SH-SY5Y (cell line): ENCODE results near the gene PLD5.

Experiments
- GATA2 ChIP-seq: IDR thresholded peaks from 2 replicates; pipeline ENCODE4 v1.6.1; 2011; ENCODE audit warnings: mild to moderate bottlenecking, low read depth, low read length
- GATA3 ChIP-seq: IDR thresholded peaks from 2 replicates; pipeline ENCODE4 v1.6.1; 2011; ENCODE audit warnings: low read depth, mild to moderate bottlenecking, low read length, moderate library complexity

DNA sequence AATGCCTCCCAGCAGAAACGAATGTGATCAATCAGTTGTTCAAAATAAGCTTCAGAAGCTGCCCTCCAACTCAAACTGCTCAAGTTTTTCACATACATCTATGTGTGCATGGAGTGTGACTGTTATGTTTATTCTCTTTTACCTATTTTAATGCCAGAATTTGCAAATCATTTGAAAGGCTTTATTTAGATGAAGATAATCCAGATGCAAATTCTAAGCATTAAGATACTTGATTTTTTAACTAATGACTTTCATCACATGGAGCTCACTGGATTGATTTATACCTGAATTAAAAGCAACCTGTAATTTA, 69.5 kb downstream of the PLD5 start:
- TF ChIP-seq GATA2, result no peak
- TF ChIP-seq GATA3, result no peak
